Adipocyte (in vitro differentiated cells): ENCODE results near the gene SUSD6.

ENCODE experiments used
- DNase-seq: peaks from one replicate; pipeline ENCODE4 v3.0.0-alpha.2; 2015; ENCODE audit warnings: low read depth
- H3K27me3 ChIP-seq: replicated peaks from 2 replicates; pipeline ENCODE4 v1.7.0; 2013; ENCODE audit warnings: mild to moderate bottlenecking, low read length, moderate library complexity; ENCODE audit not compliant: control insufficient read depth, insufficient read depth
- H3K36me3 ChIP-seq: 2 replicates; pipeline ENCODE4 v1.7.0; 2013; ENCODE audit warnings: low read length, mild to moderate bottlenecking, moderate library complexity; ENCODE audit not compliant: control insufficient read depth, insufficient read depth, severe bottlenecking
- H3K4me1 ChIP-seq: 2 replicates; pipeline ENCODE4 v1.7.0; 2013; ENCODE audit warnings: mild to moderate bottlenecking, low read length, moderate library complexity; ENCODE audit not compliant: control insufficient read depth, insufficient read depth
- H3K4me3 ChIP-seq: 2 replicates; pipeline ENCODE4 v1.7.0; 2013; ENCODE audit warnings: mild to moderate bottlenecking, low read length, moderate library complexity
- H3K9ac ChIP-seq: 2 replicates; pipeline ENCODE4 v1.7.0; 2013; ENCODE audit warnings: mild to moderate bottlenecking, low read length, moderate library complexity
- H3K9me3 ChIP-seq: 2 replicates; pipeline ENCODE4 v1.7.0; 2013; ENCODE audit warnings: mild to moderate bottlenecking, low read length, moderate library complexity; ENCODE audit not compliant: control insufficient read depth

The SUSD6 gene

GRCh38 chr14:69675245-69675583 is 63.8 kb downstream of the SUSD6 start:
- no peak overlapping the region for H3K9ac ChIP-seq
- H3K4me3 ChIP-seq, result no peak overlapping the region
- no peaks in the 10 kb centered on the region for H3K27me3 ChIP-seq
- H3K4me1 ChIP-seq, result peaks cover 24% of the 10 kb centered on the region
- no peaks in the 10 kb centered on the region for H3K36me3 ChIP-seq
- no peak for DNase-seq
- no peaks in the 10 kb centered on the region for H3K9me3 ChIP-seq

- H3K36me3 ChIP-seq, result no peaks in the 10 kb centered on the region
- no peak overlapping the region for H3K4me3 ChIP-seq
- no peaks in the 10 kb centered on the region for H3K9me3 ChIP-seq
- H3K9ac ChIP-seq, result no peak overlapping the region
- H3K4me1 ChIP-seq, result peaks cover 24% of the 10 kb centered on the region
- no peaks in the 10 kb centered on the region for H3K27me3 ChIP-seq
- DNase-seq, result no peak
Measured at GRCh38 chr14:69675877-69676416, 64.6 kb downstream of the SUSD6 start.

GRCh38 chr14:69676723-69677122 is 65.3 kb downstream of the SUSD6 start:
- Histone ChIP-seq H3K27me3 (no peaks in the 10 kb centered on the region), H3K4me3 (no peak overlapping the region), H3K9me3 (no peaks in the 10 kb centered on the region), H3K36me3 (no peaks in the 10 kb centered on the region), H3K9ac (no peak overlapping the region), H3K4me1 (peaks cover 24% of the 10 kb centered on the region)
- no peak for DNase-seq

- DNase-seq, result no peak
- H3K4me3 ChIP-seq, result no peak overlapping the region
- H3K36me3 ChIP-seq, result no peaks in the 10 kb centered on the region
- peaks cover 37% of the 10 kb centered on the region for H3K4me1 ChIP-seq
- no peaks in the 10 kb centered on the region for H3K27me3 ChIP-seq
- H3K9ac ChIP-seq, result no peak overlapping the region
- no peaks in the 10 kb centered on the region for H3K9me3 ChIP-seq
Measured at GRCh38 chr14:69680297-69680696, 68.9 kb downstream of the SUSD6 start.

GRCh38 chr14:69682136-69682535 is 70.7 kb downstream of the SUSD6 start:
- H3K4me3 ChIP-seq, result no peak overlapping the region
- no peaks in the 10 kb centered on the region for H3K36me3 ChIP-seq
- no peaks in the 10 kb centered on the region for H3K9me3 ChIP-seq
- H3K4me1 ChIP-seq, result peaks cover 48% of the 10 kb centered on the region
- DNase-seq, result no peak
- H3K27me3 ChIP-seq, result no peaks in the 10 kb centered on the region
- H3K9ac ChIP-seq, result peak overlapping the region; percentile 58

- Histone ChIP-seq H3K27me3 (no peaks in the 10 kb centered on the region), H3K36me3 (no peaks in the 10 kb centered on the region), H3K9ac (peak overlapping the region; percentile 58), H3K4me1 (peaks cover 48% of the 10 kb centered on the region), H3K9me3 (no peaks in the 10 kb centered on the region), H3K4me3 (peak overlapping the region; percentile 39)
- peak; percentile 71 for DNase-seq
Measured at GRCh38 chr14:69682621-69683263, 71.3 kb downstream of the SUSD6 start.

GRCh38 chr14:69683971-69684370 is 72.6 kb downstream of the SUSD6 start:
- no peak for DNase-seq
- no peak overlapping the region for H3K4me3 ChIP-seq
- H3K27me3 ChIP-seq, result no peaks in the 10 kb centered on the region
- H3K9me3 ChIP-seq, result no peaks in the 10 kb centered on the region
- peaks cover 48% of the 10 kb centered on the region for H3K4me1 ChIP-seq
- H3K9ac ChIP-seq, result no peak overlapping the region
- H3K36me3 ChIP-seq, result peaks cover 3% of the 10 kb centered on the region

GRCh38 chr14:69684461-69685217 is 73.2 kb downstream of the SUSD6 start:
- H3K9ac ChIP-seq, result no peak overlapping the region
- peaks cover 48% of the 10 kb centered on the region for H3K4me1 ChIP-seq
- H3K4me3 ChIP-seq, result no peak overlapping the region
- H3K9me3 ChIP-seq, result no peaks in the 10 kb centered on the region
- H3K36me3 ChIP-seq, result peaks cover 3% of the 10 kb centered on the region
- H3K27me3 ChIP-seq, result no peaks in the 10 kb centered on the region
- no peak for DNase-seq

- H3K9me3 ChIP-seq, result no peaks in the 10 kb centered on the region
- H3K36me3 ChIP-seq, result peaks cover 3% of the 10 kb centered on the region
- no peaks in the 10 kb centered on the region for H3K27me3 ChIP-seq
- peak overlapping the region; percentile 36 for H3K4me3 ChIP-seq
- H3K9ac ChIP-seq, result no peak overlapping the region
- no peak for DNase-seq
- H3K4me1 ChIP-seq, result peaks cover 48% of the 10 kb centered on the region
Measured at GRCh38 chr14:69685218-69685616, 73.8 kb downstream of the SUSD6 start.

GRCh38 chr14:69685716-69686115 is 74.3 kb downstream of the SUSD6 start:
- Histone ChIP-seq H3K27me3 (no peaks in the 10 kb centered on the region), H3K4me1 (peaks cover 48% of the 10 kb centered on the region), H3K36me3 (peaks cover 3% of the 10 kb centered on the region), H3K9me3 (no peaks in the 10 kb centered on the region), H3K9ac (no peak overlapping the region), H3K4me3 (peak overlapping the region; percentile 36)
- peak; percentile 51 for DNase-seq

GRCh38 chr14:69687606-69688298 is 76.4 kb downstream of the SUSD6 start:
- Histone ChIP-seq H3K27me3 (no peaks in the 10 kb centered on the region), H3K9me3 (no peaks in the 10 kb centered on the region), H3K36me3 (peaks cover 3% of the 10 kb centered on the region), H3K9ac (no peak overlapping the region), H3K4me3 (no peak overlapping the region), H3K4me1 (peaks cover 44% of the 10 kb centered on the region)
- DNase-seq, result no peak
